GM23338 (cell line): Measurements from ENCODE around the gene SESN3. TPM values are rescaled to one million over a fixed set of nuclear protein-coding genes. Genes with fewer than 3 reads are reported as not detected.

Source experiments
- ATAC-seq: fragments of 200-7000 bp; cut with Tn5 transposase; 3 replicates; pipeline ENCODE4 v1.9.1; 2020
- DNase-seq: peaks from one replicate; pipeline ENCODE4 v3.0.0-alpha.2; 2015; ENCODE audit warnings: low spot score
- H2AFZ ChIP-seq: fragments of 200-600 bp; sonication (generic); 2 replicates; pipeline ENCODE4 v1.8.0; 2016; ENCODE audit warnings: antibody characterized with exemption, mild to moderate bottlenecking, moderate library complexity
- H3F3A ChIP-seq: fragments of 200-600 bp; sonication (generic); replicated peaks from 2 replicates; pipeline ENCODE4 v1.8.0; 2017; ENCODE audit warnings: antibody characterized with exemption, mixed run types, low read depth
- H3K27ac ChIP-seq: fragments of 200-600 bp; sonication (generic); 2 replicates; pipeline ENCODE4 v1.6.1; 2016; ENCODE audit warnings: low read depth
- H3K27me3 ChIP-seq: fragments of 200-600 bp; sonication (generic); 2 replicates; pipeline ENCODE4 v1.8.0; 2016; ENCODE audit warnings: mild to moderate bottlenecking, mixed run types, moderate library complexity; ENCODE audit not compliant: insufficient read depth
- H3K36me3 ChIP-seq: fragments of 200-600 bp; sonication (generic); 2 replicates; pipeline ENCODE4 v1.8.0; 2016; ENCODE audit warnings: mild to moderate bottlenecking; ENCODE audit not compliant: insufficient read depth
- H3K4me1 ChIP-seq: fragments of 200-600 bp; sonication (generic); 2 replicates; pipeline ENCODE4 v1.8.0; 2016; ENCODE audit warnings: mild to moderate bottlenecking, moderate library complexity; ENCODE audit not compliant: insufficient read depth
- H3K4me2 ChIP-seq: fragments of 200-600 bp; sonication (generic); 2 replicates; pipeline ENCODE4 v1.7.1; 2017; ENCODE audit warnings: mixed run types
- H3K4me3 ChIP-seq: fragments of 200-600 bp; sonication (generic); 2 replicates; pipeline ENCODE4 v1.6.1; 2016; ENCODE audit warnings: mixed run types
- H3K79me2 ChIP-seq: fragments of 200-600 bp; sonication (generic); replicated peaks from 2 replicates; pipeline ENCODE4 v1.8.0; 2017; ENCODE audit warnings: mild to moderate bottlenecking; ENCODE audit not compliant: insufficient read depth
- H3K9me2 ChIP-seq: fragments of 200-600 bp; sonication (generic); 2 replicates; pipeline ENCODE4 v1.8.0; 2017; ENCODE audit not compliant: insufficient read depth
- H4K20me1 ChIP-seq: fragments of 200-600 bp; sonication (generic); replicated peaks from 2 replicates; pipeline ENCODE4 v1.8.0; 2017; ENCODE audit warnings: mild to moderate bottlenecking; ENCODE audit not compliant: insufficient read depth
- H3K27ac Mint-ChIP-seq: 2 replicates; pipeline ENCODE4 v1.8.0; 2020; ENCODE audit warnings: inconsistent platforms, mild to moderate bottlenecking, moderate library complexity, mixed read lengths
- H3K27me3 Mint-ChIP-seq: 3 replicates; pipeline ENCODE4 v1.8.0; 2022; ENCODE audit warnings: low read depth, mild to moderate bottlenecking, moderate library complexity, mixed read lengths, inconsistent platforms; ENCODE audit not compliant: insufficient read depth, poor library complexity
- H3K36me3 Mint-ChIP-seq: 3 replicates; pipeline ENCODE4 v1.8.0; 2021; ENCODE audit warnings: low read depth, mild to moderate bottlenecking, inconsistent platforms, moderate library complexity, mixed read lengths
- H3K4me1 Mint-ChIP-seq: 3 replicates; pipeline ENCODE4 v1.8.0; 2020; ENCODE audit warnings: mild to moderate bottlenecking, inconsistent platforms, mixed read lengths
- H3K4me3 Mint-ChIP-seq: 3 replicates; pipeline ENCODE4 v1.8.0; 2021; ENCODE audit warnings: moderate library complexity, mild to moderate bottlenecking, inconsistent platforms, mixed read lengths
- H3K9me3 Mint-ChIP-seq: 3 replicates; pipeline ENCODE4 v1.8.0; 2020; ENCODE audit warnings: moderate library complexity, mild to moderate bottlenecking, inconsistent platforms, mixed read lengths
- CREB1 ChIP-seq: fragments of 250-450 bp; sonication (Bioruptor Pico); IDR thresholded peaks from 2 replicates; pipeline ENCODE4 v1.5.0; 2020; ENCODE audit warnings: low read depth, mild to moderate bottlenecking, moderate library complexity
- CTCF ChIP-seq, 2 experiments: fragments of 200-600 bp in 1 of 2; sonication (generic) in 1 of 2; conservative IDR thresholded peaks; 2 replicates each; pipeline versions ENCODE4 v1.5.1 to v1.6.1; 2016 to 2017; ENCODE audit warnings: antibody characterized with exemption in 2 of 2, low read depth in 2 of 2, mild to moderate bottlenecking in 2 of 2, moderate library complexity in 1 of 2
- EZH2 ChIP-seq: fragments of 200-600 bp; sonication (generic); IDR thresholded peaks from one replicate; pipeline ENCODE4 v1.8.0; 2017; ENCODE audit warnings: antibody characterized with exemption, mild to moderate bottlenecking, low read depth; ENCODE audit not compliant: unreplicated experiment
- JUNB ChIP-seq: IDR thresholded peaks from one replicate; pipeline ENCODE4 v1.6.1; 2016; ENCODE audit warnings: antibody characterized with exemption; ENCODE audit not compliant: unreplicated experiment
- NANOG ChIP-seq: IDR thresholded peaks from 2 replicates; pipeline ENCODE4 v1.6.1; 2016; ENCODE audit warnings: antibody characterized with exemption, borderline replicate concordance
- POLR2AphosphoS5 ChIP-seq: IDR thresholded peaks from 2 replicates; pipeline ENCODE4 v1.6.1; 2016; ENCODE audit warnings: antibody characterized with exemption, low read depth
- STAT1 ChIP-seq: IDR thresholded peaks from one replicate; pipeline ENCODE4 v1.6.1; 2016; ENCODE audit warnings: antibody characterized with exemption; ENCODE audit not compliant: unreplicated experiment
- ZNF114 ChIP-seq: fragments of 250-450 bp; sonication (Bioruptor Pico); IDR thresholded peaks from 2 replicates; pipeline ENCODE4 v1.5.0; 2020; ENCODE audit warnings: mild to moderate bottlenecking, moderate library complexity
- ZNF331 ChIP-seq: fragments of 250-450 bp; sonication (Bioruptor Pico); IDR thresholded peaks from 2 replicates; pipeline ENCODE4 v1.5.0; 2020; ENCODE audit warnings: low read depth, mild to moderate bottlenecking, moderate library complexity
- ZNF462 ChIP-seq: fragments of 250-450 bp; sonication (Bioruptor Pico); IDR thresholded peaks from 2 replicates; pipeline ENCODE4 v1.5.0; 2020; ENCODE audit warnings: mild to moderate bottlenecking, moderate library complexity
- polyA plus RNA-seq: library from polyadenylated mRNA; unstranded; fragments of >200 nt; fragmentation: Nextera tagmentation; extraction: Ambion mirVana; gene quantifications from 2 replicates; pipeline ENCODE4 v1.2.1, GENCODE V29; 2016
- total RNA-seq: library from RNA; depleted of rRNA; stranded (reverse); fragments of >200 nt; shearing (Covaris generic); gene quantifications from 2 replicates; pipeline ENCODE4 v1.2.3, GENCODE V29; 2014

Gene SESN3
- total and polyA plus RNA-seq, 2 experiments from 2014 or later = 5.5 to 30.5 TPM

- no peak for TF ChIP-seq CTCF (conservative IDR thresholded peaks at IDR 0.05; ENCODE audit: low read depth in 2 of 2)
- TF ChIP-seq STAT1 = no peak
- TF ChIP-seq ZNF114 (CRISPR knock-in tag) = no peak
These were observed 107.4 kb downstream of the SESN3 start (continued) for GRCh38 chr11:95123556-95123955.

GRCh38 chr11:95121698-95122097 lies 109.3 kb downstream of the SESN3 start:
- Histone ChIP-seq H3K27me3 (no peaks in the 10 kb centered on the region), H3K4me2 (no peak overlapping the region), H3F3A (no peaks in the 10 kb centered on the region), H2AFZ (no peak overlapping the region), H3K4me1 (no peaks in the 10 kb centered on the region), H3K79me2 (no peaks in the 10 kb centered on the region), H3K9me2 (0 out of 2 replicates have a peak, but pooled peaks cover 4% of the 10 kb centered on the region), H4K20me1 (no peaks in the 10 kb centered on the region), H3K27ac (no peak overlapping the region), H3K4me3 (no peak overlapping the region), H3K36me3 (no peaks in the 10 kb centered on the region)
- TF ChIP-seq ZNF114 (CRISPR knock-in tag) (no peak), POLR2AphosphoS5 (no peak), NANOG (no peak), JUNB (no peak), EZH2 (no peak), STAT1 (no peak), ZNF331 (CRISPR knock-in tag) (no peak), CREB1 (CRISPR knock-in tag) (no peak)
- H3K4me1 Mint-ChIP-seq = no peaks in the 10 kb centered on the region
- H3K27ac Mint-ChIP-seq = no peak overlapping the region
- no peaks in the 10 kb centered on the region for H3K27me3 Mint-ChIP-seq
- no peak for ATAC-seq
- no peak for DNase-seq
- H3K36me3 Mint-ChIP-seq = no peaks in the 10 kb centered on the region
- no peak overlapping the region for H3K4me3 Mint-ChIP-seq
- H3K9me3 Mint-ChIP-seq = no peaks in the 10 kb centered on the region

- Histone ChIP-seq H2AFZ (no peak overlapping the region), H3K4me3 (no peak overlapping the region), H3K27ac (no peak overlapping the region), H3K4me1 (no peaks in the 10 kb centered on the region), H3K9me2 (0 out of 2 replicates have a peak, but pooled peaks cover 4% of the 10 kb centered on the region), H3K36me3 (no peaks in the 10 kb centered on the region), H4K20me1 (no peaks in the 10 kb centered on the region), H3K4me2 (no peak overlapping the region), H3F3A (no peaks in the 10 kb centered on the region), H3K27me3 (no peaks in the 10 kb centered on the region), H3K79me2 (no peaks in the 10 kb centered on the region)
- Mint-ChIP-seq H3K27me3 (no peaks in the 10 kb centered on the region), H3K9me3 (no peaks in the 10 kb centered on the region), H3K4me1 (no peaks in the 10 kb centered on the region), H3K4me3 (no peak overlapping the region), H3K27ac (no peak overlapping the region), H3K36me3 (no peaks in the 10 kb centered on the region)
- ATAC-seq = no peak
- no peak for DNase-seq
- TF ChIP-seq ZNF114 (CRISPR knock-in tag) = no peak
- no peak for TF ChIP-seq NANOG
- no peak for TF ChIP-seq ZNF462
- no peak for TF ChIP-seq CREB1 (CRISPR knock-in tag)
- TF ChIP-seq POLR2AphosphoS5 = no peak
- TF ChIP-seq STAT1 = no peak
- no peak for TF ChIP-seq EZH2
These were observed 111.5 kb downstream of the SESN3 start for GRCh38 chr11:95119361-95120060.
